Stimulated activated CD4-positive, alpha-beta T cell treated with anti-CD3 and anti-CD28 coated beads, Interleukin-1b, Interleukin-23, amount 100 ng/mL, for 4 hours (primary cell): ENCODE data around the gene POLE2.
"Not testable (repeated sequence)": the region's sequence is repeated elsewhere in the genome, so short reads cannot be mapped to it uniquely, and the experiment has no call there.

Experiments used
- DNase-seq, 2 donors: peaks; one replicate each; pipeline ENCODE4 v3.0.0-alpha.2; 2020; ENCODE audit warnings: low read depth in 2 of 2

Gene POLE2

GRCh38 chr14:49659526-49660455, 28.2 kb downstream of the POLE2 start:
- no peak for DNase-seq

- DNase-seq, result not testable (repeated sequence)
Measured at GRCh38 chr14:49657500-49657899, 30.5 kb downstream of the POLE2 start.

- no peak for DNase-seq
Measured at GRCh38 chr14:49654511-49654910, 33.5 kb downstream of the POLE2 start.

DNA sequence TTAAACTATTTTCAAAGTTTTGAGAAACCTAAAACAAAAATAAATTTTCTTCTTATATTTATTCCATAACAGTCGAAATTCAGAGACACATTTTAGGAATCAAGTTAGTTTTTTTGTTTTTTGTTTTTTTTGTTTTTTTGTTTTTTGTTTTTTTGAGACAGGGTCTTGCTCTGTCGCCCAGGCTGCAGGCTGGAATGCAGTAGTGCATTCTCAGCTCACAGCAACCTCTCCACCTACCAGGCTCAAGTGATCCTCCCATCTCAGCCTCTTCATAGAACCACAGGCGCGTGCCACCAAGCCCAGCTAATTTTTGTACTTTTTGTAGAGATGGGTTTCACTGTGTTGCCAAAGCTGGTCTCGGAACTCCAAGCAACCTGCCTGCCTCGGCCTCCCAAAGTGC, 34.5 kb downstream of the POLE2 start:
- DNase-seq, result no peak

- no peak for DNase-seq
Measured at GRCh38 chr14:49642163-49642562, 45.9 kb downstream of the POLE2 start.

GRCh38 chr14:49641697-49642129, 46.3 kb downstream of the POLE2 start:
- no peak for DNase-seq

DNA sequence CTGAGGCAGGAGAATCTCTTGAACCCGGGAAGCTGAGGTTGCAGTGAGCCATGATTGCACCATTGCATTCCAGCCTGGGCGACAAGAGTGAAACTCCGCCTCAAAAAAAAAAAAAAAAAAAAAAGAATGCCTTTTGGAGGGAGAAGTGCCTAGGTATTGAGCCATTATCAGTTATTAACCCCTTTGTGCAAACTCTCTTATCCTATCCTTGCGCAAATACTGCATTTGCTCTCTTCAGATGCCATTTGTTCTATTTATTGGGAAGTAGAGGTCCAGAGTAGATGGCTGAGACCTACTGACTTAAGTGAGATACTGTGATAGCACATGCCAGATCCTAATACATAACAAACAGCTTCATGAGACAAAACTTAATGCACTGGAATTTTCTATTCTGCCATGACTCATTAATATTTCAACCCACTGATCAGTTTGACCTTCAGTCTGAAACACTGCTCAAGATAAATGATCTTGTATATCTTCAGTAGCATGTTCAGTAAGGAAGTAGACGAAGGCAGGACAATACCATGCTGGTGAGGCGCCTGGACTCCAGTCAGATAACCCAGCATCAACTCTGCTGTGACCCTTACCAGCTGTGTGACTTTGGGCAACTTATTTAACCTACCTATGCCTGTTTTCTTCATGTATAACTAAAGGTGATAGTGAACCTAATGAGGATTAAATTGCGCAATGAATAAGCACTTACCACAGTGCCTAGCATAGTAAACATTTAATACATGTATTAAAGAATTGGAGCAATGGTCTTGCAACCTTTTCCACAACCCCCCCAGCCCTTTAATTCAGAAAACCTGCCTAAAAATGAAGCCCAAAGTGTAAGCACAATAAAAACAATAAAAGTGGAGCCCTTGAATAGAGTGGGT, 47.2 kb downstream of the POLE2 start:
- no peak for DNase-seq

GRCh38 chr14:49637534-49638078, 50.4 kb downstream of the POLE2 start:
- no peak for DNase-seq

- DNase-seq, result no peak
Measured at GRCh38 chr14:49636866-49637265, 51.1 kb downstream of the POLE2 start.

DNA sequence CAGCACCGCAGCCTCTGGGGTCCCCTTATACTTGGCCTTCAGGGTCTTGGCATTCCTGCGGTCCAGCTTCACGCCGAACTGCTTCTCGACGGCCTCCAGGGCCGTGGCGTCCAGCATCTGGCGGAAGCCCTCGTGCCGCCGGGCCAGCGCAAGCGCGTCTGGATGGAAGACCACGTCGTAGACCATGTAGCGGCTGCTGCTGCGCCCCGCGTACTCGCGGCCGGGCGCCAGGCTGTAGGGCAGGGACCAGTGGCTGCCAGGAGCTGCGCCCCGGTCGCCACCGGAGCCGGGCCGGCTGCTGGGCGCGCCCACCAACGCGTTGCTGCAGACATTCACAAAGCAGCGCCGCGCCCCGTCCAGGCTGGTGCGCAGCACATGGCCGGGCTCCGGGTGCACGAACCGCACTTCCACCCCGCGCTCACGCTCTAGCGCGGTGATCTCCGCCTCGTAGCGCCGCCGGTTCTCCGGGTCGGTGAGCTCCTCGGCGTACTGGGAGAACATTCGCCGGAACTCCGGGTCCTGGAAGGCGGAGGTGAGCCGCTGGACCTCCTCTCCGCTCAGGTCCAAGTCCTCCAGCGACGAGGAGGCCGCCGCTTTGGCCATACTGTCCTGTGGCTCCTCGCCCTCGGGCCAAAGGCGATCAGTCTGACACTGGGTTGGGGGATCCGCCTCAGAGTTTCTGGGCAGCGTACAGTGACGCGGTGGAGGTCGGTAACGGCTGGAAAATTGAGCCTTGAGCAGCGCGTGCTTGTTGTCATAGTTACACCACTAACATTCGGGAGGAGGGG, 53.3 kb downstream of the POLE2 start, which contains the start of gene DNAAF2:
TSS of gene DNAAF2 (minus strand) at position 698 of the 788 bp plus-strand sequence. CDS start at position 603, 95 bp downstream.
- DNase-seq, result peak; percentile 47 to 50

DNA sequence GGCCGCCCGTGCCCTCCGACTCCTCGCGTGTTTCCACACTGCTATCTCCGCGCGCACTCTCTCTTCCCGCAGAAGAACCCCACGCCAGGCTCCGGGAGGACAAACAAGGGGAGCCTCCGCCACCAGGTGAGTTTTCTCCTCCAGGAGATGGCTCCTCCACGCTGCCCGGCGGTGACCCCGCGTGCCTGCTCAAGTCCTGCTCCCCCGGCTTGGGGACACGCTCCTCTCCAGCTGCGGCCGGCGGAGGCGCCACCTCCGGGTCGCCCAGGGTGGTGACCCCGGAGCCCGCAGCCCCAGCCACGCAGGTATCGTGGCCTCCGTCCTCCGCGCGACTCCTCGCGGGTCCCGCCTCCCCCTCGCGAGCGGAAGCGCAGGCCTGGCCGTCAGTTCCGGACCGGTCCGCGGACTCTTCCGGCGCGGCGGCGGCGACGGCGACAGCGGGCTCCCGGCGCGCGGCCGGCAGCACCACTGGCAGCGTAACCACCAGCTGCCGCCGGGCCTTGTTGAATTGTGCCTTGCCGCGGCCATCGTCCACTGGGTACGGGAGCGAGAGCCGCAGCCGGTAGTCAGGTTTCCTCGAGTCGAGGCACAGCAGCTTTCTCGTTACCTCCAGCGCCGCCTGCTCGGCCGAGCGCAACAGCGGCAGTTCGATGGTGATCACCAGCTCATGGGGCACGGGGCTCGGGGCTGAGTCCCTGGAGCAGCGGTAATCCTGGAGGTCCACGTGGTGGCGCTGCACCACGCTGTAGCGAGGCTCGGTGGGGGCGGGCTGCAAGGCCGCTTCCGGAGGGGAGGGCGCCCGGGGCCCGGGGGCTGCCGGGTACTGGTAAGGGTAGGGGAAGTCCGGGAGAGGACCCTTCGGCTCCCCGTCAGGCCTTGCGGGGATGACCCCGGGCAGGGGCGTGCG, 54.1 kb downstream of the POLE2 start:
- peak; percentile 92 to 95 for DNase-seq

DNA sequence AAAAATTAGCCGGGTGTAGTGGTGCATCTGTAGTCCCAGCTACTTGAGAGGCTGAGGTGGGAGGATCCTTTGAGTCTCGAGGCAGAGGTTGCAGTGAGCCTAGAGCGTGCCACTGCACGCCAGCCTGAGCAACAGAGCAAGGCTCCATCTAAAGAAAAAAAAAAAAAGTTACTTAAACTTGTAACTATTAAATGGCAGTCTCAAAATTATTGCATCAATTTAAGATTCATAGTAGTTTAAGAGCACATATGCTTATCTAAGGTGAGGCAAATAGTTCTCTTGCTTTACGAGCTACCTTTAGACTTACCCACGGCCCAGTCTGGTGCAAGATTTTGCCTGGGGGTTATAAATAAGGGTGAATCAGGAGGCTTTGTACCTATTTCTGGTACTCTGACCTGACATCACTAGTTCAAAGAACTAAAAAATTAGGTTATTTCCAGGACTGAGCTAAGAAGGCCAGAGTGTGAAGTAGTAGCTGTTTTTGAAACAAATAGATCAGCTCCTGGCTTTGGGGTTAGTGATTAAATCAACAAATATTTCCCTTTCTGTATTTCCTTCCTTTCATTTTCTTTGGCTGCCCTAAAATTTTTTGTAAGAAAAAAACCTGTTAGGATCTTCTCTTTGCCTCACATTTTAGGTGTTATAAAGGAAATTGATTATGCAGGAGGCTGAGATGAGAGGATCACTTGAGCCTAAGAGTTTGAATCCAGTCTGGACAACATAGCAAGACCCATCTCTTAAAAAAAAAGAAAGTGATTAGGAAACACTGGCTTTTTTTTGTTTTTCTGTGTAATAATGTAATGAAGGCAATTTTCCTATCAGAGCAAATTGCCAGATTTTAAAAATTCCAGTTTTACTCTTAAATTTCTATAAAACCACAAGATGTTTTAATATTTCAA, 63.8 kb downstream of the POLE2 start:
- no peak for DNase-seq

DNA sequence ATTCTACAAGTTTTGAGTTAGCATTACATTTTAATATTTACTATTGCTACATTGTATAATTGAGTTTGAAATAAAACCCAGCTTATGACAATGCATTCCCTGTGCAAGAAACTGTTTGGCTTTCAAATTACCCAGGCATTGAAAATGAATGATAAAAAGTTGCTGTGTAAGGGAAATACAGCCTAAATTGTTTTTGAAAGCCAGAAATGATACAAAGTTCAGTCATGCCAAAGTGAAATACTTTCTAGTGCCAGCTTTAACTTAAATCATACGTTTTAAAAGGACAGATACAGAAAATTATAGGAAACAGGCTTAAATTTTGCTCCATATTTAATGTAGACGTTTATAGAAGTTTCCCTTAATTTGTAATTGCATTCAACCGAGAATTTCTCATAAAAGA, 64.6 kb downstream of the POLE2 start:
- no peak for DNase-seq

GRCh38 chr14:49622022-49622607, 65.9 kb downstream of the POLE2 start:
- DNase-seq, result no peak

DNA sequence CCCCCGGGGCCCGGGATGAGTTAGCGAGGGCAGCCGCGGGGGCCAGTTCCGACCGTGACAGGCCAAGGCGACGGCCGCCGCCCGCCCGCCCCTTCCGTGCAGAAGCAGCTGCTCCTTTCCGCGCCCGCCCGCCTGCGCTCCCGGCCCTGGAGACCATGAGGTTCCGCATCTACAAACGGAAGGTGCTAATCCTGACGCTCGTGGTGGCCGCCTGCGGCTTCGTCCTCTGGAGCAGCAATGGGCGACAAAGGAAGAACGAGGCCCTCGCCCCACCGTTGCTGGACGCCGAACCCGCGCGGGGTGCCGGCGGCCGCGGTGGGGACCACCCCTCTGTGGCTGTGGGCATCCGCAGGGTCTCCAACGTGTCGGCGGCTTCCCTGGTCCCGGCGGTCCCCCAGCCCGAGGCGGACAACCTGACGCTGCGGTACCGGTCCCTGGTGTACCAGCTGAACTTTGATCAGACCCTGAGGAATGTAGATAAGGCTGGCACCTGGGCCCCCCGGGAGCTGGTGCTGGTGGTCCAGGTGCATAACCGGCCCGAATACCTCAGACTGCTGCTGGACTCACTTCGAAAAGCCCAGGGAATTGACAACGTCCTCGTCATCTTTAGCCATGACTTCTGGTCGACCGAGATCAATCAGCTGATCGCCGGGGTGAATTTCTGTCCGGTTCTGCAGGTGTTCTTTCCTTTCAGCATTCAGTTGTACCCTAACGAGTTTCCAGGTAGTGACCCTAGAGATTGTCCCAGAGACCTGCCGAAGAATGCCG, 66.7 kb downstream of the POLE2 start:
- peak in 1 of 2 donors; percentile 50 for DNase-seq

GRCh38 chr14:49620182-49621113, 67.6 kb downstream of the POLE2 start, which contains the start of the genes MGAT2 and RPL36AL:
TSS of gene MGAT2 (plus strand) at chr14:49620799. CDS start at chr14:49621269, 470 bp downstream.
TSS of gene RPL36AL (minus strand) at chr14:49620626. CDS start at chr14:49619104, 1,522 bp downstream.
- DNase-seq, result peak; percentile 85 to 87

- DNase-seq, result no peak
Measured at GRCh38 chr14:49619730-49620129, 68.3 kb downstream of the POLE2 start.
